ENCODE results near the gene LPP.

GRCh38 chr3:188446014-188446413 is 292.1 kb downstream of the LPP start:
- TF ChIP-seq EZH2 (IDR thresholded peaks at IDR 0.05) (no peak), ZFX (IDR thresholded peaks at IDR 0.05) (no peak), POLR2A (IDR thresholded peaks at IDR 0.05; ENCODE audit: borderline replicate concordance, extremely low read depth, insufficient read depth, insufficient read length) (no peak), TCF7L2 (IDR thresholded peaks at IDR 0.05; ENCODE audit: borderline replicate concordance, extremely low read depth, insufficient read depth, insufficient read length) (no peak), POLR2AphosphoS5 (IDR thresholded peaks at IDR 0.05; ENCODE audit: low read depth, low read length) (no peak), SRF (IDR thresholded peaks at IDR 0.05; ENCODE audit: low read depth) (no peak)
- TF ChIP-seq, protein P1, sequence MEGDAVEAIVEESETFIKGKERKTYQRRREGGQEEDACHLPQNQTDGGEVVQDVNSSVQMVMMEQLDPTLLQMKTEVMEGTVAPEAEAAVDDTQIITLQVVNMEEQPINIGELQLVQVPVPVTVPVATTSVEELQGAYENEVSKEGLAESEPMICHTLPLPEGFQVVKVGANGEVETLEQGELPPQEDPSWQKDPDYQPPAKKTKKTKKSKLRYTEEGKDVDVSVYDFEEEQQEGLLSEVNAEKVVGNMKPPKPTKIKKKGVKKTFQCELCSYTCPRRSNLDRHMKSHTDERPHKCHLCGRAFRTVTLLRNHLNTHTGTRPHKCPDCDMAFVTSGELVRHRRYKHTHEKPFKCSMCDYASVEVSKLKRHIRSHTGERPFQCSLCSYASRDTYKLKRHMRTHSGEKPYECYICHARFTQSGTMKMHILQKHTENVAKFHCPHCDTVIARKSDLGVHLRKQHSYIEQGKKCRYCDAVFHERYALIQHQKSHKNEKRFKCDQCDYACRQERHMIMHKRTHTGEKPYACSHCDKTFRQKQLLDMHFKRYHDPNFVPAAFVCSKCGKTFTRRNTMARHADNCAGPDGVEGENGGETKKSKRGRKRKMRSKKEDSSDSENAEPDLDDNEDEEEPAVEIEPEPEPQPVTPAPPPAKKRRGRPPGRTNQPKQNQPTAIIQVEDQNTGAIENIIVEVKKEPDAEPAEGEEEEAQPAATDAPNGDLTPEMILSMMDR (IDR thresholded peaks at IDR 0.05 in 2 of 3, conservative IDR thresholded peaks at IDR 0.05 in 1 of 3; ENCODE audit: borderline replicate concordance in 1 of 3, insufficient read depth in 1 of 3, low read depth in 2 of 3, low read length in 2 of 3), result no peak
